HCT116 (cell line): ENCODE results near the gene SEMA5B.

Experiments used
- EGR1 ChIP-seq: IDR thresholded peaks from 2 replicates; pipeline ENCODE4 v1.6.1; 2012; ENCODE audit warnings: low read depth
- FOSL1 ChIP-seq: IDR thresholded peaks from 2 replicates; pipeline ENCODE4 v1.6.1; 2012; ENCODE audit warnings: low read depth
- MAX ChIP-seq: IDR thresholded peaks from 2 replicates; pipeline ENCODE4 v1.6.1; 2012
- ZFX ChIP-seq: fragments of 450-650 bp; IDR thresholded peaks from 2 replicates; pipeline ENCODE4 v1.6.1; 2017

- TF ChIP-seq FOSL1 = no peak
- TF ChIP-seq ZFX = no peak
- no peak for TF ChIP-seq EGR1
- TF ChIP-seq MAX = no peak
Measured at GRCh38 chr3:122924056-122924455, 103.5 kb downstream of the SEMA5B start.
